Ovary (tissue), 9 donors: ENCODE measurements around the gene DUT. TPM values are rescaled to one million over a fixed set of nuclear protein-coding genes. Genes with fewer than 3 reads are reported as not detected.

Source experiments
- DNase-seq, 5 donors: peaks; one replicate each; pipeline ENCODE4 v3.0.0-alpha.2; 2019 to 2020
- H3K27ac ChIP-seq, 2 donors: fragments of 200-600 bp; one replicate each; pipeline versions ENCODE4 v1.5.1 to v1.8.0; 2019 to 2022
- H3K27me3 ChIP-seq: fragments of 200-600 bp; one replicate; pipeline ENCODE4 v1.8.0; 2022
- H3K36me3 ChIP-seq: fragments of 200-600 bp; sonication (generic); one replicate; pipeline ENCODE4 v1.5.1; 2019
- H3K4me1 ChIP-seq: one replicate; pipeline ENCODE4 v1.8.1; 2013; ENCODE audit warnings: mild to moderate bottlenecking, moderate library complexity; ENCODE audit not compliant: insufficient read depth
- H3K4me3 ChIP-seq: fragments of 200-600 bp; sonication (generic); one replicate; pipeline ENCODE4 v1.5.1; 2017
- H3K9me3 ChIP-seq, 2 donors: fragments of 200-600 bp in 1 of 2; sonication (generic) in 1 of 2; one replicate each; pipeline versions ENCODE4 v1.5.1 to v1.8.1; 2013 to 2019; ENCODE audit warnings: mild to moderate bottlenecking in 1 of 2, moderate library complexity in 1 of 2
- CTCF ChIP-seq, 3 donors: fragments of 450-650 bp in 2 of 3; fragments of 200-600 bp in 1 of 3; IDR thresholded peaks; one replicate each; pipeline versions ENCODE4 v1.5.1 to v1.8.0; 2016 to 2022; ENCODE audit warnings: antibody characterized with exemption in 3 of 3, mild to moderate bottlenecking in 1 of 3
- EP300 ChIP-seq: sonication (generic); formaldehyde crosslinking; IDR thresholded peaks from one replicate; pipeline ENCODE4 v1.6.1; 2017; ENCODE audit warnings: antibody characterized with exemption
- POLR2A ChIP-seq: fragments of 450-650 bp; IDR thresholded peaks from one replicate; pipeline ENCODE4 v1.6.1; 2017; ENCODE audit warnings: antibody characterized with exemption, mild to moderate bottlenecking, moderate library complexity
- WGBS, 3 donors: extraction: QIAGEN DNeasy Blood & Tissue Kit in 1 of 3; methylation state at CpG; one replicate each; pipeline versions ENCODE4 v1.1.5 to v1.1.7; 2013 to 2017; 5-methylcytosine and 5-hydroxymethylcytosine counted together
- intact Hi-C, 4 donors: fragments of 100-400 bp; cut with DNase I; formaldehyde crosslinking; loops; one replicate each; pipeline versions ENCODE4 v1.11.0 to v1.15.1; 2022 to 2023
- polyA plus RNA-seq, 2 donors: library from polyadenylated mRNA; stranded (reverse); fragments of 200-250 nt in 1 of 2; fragments of 350-450 nt in 1 of 2; fragmentation: Illumina TruSeq in 1 of 2; extraction: RNeasy Lipid Tissue Mini Kit (QIAGEN cat#74804) in 1 of 2; gene quantifications; one replicate each; pipeline ENCODE4 v1.2.3, GENCODE V29; 2013 to 2014
- total RNA-seq, 7 donors: library from RNA; depleted of rRNA in 2 of 7; stranded (reverse); fragments of >200 nt in 2 of 7; fragmentation: NEBNext Ultra II Directional in 3 of 7; extraction: Animal tissue kit (Norgen Biotek cat#: 25700) in 3 of 7; gene quantifications; one replicate each; pipeline versions ENCODE4 v1.1.0 to v1.2.4, GENCODE V29; 2016 to 2023
- donor health status: DM: no; HTN: no; CAD: no; lungs with moderate emphysema.
- donor health status: DM: no; HTN: no; CAD: no.
- donor health status: Bipolar disorder and iron deficiency.
- donor health status: DM: yes; HTN: yes; CAD: no.
- donor health status: DM: no; HTN: no; CAD: no.
- donor health status: DM: yes; HTN: yes; CAD: no.

Gene DUT
- total and polyA plus RNA-seq, 9 donors: 63.1 to 131 (median 84.1) TPM

DNA sequence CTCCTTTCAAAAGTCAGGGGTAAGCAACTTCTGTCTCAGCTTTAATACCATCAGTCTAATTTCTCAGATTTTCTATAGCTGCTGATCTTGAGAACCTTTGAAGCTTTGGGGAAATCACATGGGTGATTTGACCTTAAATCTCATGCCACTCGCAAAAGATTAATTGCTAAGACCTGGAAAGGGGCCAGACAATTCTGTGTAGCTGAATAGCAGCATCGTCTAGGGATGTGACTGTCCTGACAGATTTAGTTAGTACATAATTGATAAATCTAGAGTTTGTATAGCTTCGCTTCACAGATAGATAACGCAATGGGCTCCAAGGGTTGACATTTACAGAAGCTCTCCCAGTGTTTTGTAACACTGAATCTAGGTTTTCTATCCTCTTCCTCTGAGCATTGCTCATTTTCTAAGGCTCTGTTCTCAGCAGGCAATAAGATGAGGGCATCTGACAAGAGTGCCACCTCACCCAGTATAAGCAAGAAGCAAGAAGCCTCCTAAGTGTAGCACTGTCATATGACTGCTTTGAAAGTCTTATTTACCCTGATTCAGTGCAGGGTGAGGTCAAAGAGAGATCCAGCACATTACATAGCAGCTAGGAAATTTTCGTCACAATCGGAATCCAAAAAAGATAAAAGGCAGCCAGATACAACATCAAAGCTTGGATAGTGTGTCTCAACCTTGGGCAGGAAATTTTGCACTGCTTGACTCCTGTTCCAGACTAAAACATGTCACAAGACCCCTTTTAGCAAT is 47.7 kb upstream of the DUT start:
- no peaks in the 10 kb centered on the region for H3K27me3 ChIP-seq
- intact Hi-C loops: loop anchor here in 1 of 4 donors (10.0 kb wide), 1 partner anchor 289 kb away; no protein-coding TSS in a partner anchor
- H3K9me3 ChIP-seq: no peaks in the 10 kb centered on the region
- H3K4me3 ChIP-seq: no peak overlapping the region
- H3K4me1 ChIP-seq: peaks cover 3% of the 10 kb centered on the region
- no peak overlapping the region for H3K27ac ChIP-seq
- no peaks in the 10 kb centered on the region for H3K36me3 ChIP-seq
- 45 to 55% (median 52%) methylated on average over 6 of the region's 6 CpGs for WGBS, 3 donors
- no peak for TF ChIP-seq EP300
- no peak for TF ChIP-seq CTCF (IDR thresholded peaks at IDR 0.05)
- no peak for TF ChIP-seq POLR2A
- DNase-seq: peak in 1 of 5 donors; percentile 13

DNA sequence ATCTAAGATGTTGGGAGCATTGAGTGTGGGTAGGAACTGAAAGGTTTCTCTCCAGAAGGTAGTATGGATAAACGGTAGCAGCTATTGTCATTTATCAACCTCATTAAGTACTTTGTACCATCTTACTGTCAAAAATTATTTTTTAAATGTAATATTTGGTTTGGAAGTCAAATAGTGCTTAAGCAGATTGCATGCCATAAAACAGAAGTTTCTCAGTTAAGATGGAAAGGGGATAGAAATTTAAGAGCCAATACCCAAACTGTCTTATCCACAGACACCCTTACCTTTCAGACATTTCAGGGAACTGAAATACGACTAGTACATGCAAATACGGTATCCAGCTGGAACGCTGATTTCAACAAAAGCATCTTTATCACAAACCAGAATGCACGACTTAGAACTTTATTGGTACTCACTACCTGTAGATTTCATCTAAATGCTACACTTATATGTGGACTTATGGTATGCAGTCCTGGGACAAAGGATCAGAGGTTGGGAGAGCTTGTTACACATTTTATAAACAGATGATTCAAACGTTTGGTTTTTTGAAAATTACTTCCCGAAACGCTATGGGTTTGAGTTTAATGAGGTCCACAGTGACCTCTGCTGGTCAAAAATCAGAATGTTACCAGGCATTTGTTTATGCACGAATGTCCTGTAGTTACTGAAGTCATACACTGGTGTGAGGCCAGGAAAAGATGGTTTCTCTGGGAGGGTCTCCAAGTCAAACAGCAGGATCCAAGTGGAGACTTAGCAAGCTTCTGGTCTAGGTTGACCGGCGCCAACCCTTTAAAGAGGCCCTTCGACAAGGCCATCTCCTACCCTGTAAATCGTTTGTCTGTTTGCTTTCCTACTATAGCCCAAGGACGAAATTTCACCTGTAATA is 45.7 kb upstream of the DUT start:
- Histone ChIP-seq H3K4me1 (peaks cover 3% of the 10 kb centered on the region), H3K4me3 (peak overlapping the region; percentile 15), H3K27me3 (no peaks in the 10 kb centered on the region), H3K36me3 (no peaks in the 10 kb centered on the region), H3K9me3 (no peaks in the 10 kb centered on the region), H3K27ac (no peak overlapping the region)
- 8 to 11% (median 10%) methylated on average over 14 of the region's 14 CpGs for WGBS, 3 donors
- intact Hi-C loops: loop anchor here in 1 of 4 donors (10.0 kb wide), 1 partner anchor 291 kb away; no protein-coding TSS in a partner anchor
- peak in 4 of 5 donors; percentile 23 to 65 (median 42) for DNase-seq
- no peak for TF ChIP-seq POLR2A
- no peak for TF ChIP-seq EP300
- TF ChIP-seq CTCF (IDR thresholded peaks at IDR 0.05): peak; percentile 30 to 75 (median 41)

GRCh38 chr15:48289628-48290027 is 41.6 kb upstream of the DUT start:
- peaks cover 3% of the 10 kb centered on the region for H3K4me1 ChIP-seq
- no peak overlapping the region for H3K27ac ChIP-seq
- no peak overlapping the region for H3K4me3 ChIP-seq
- TF ChIP-seq POLR2A (no peak), CTCF (IDR thresholded peaks at IDR 0.05) (no peak), EP300 (no peak)
- 54 to 82% (median 77%) methylated on average over 2 of the region's 2 CpGs for WGBS, 3 donors
- intact Hi-C loops: loop anchor here in 1 of 4 donors (10.0 kb wide), 1 partner anchor 295 kb away; no protein-coding TSS in a partner anchor
- no peaks in the 10 kb centered on the region for H3K27me3 ChIP-seq
- H3K36me3 ChIP-seq: no peaks in the 10 kb centered on the region
- H3K9me3 ChIP-seq: no peaks in the 10 kb centered on the region
- no peak for DNase-seq

GRCh38 chr15:48292458-48292857 is 38.8 kb upstream of the DUT start:
- Histone ChIP-seq H3K27ac (no peak overlapping the region), H3K9me3 (no peaks in the 10 kb centered on the region), H3K36me3 (no peaks in the 10 kb centered on the region), H3K27me3 (no peaks in the 10 kb centered on the region), H3K4me3 (no peak overlapping the region), H3K4me1 (no peaks in the 10 kb centered on the region)
- intact Hi-C loops: no loop called here
- no peak for DNase-seq
- WGBS, 3 donors: 94 to 98% (median 97%) methylated on average over 4 of the region's 4 CpGs
- TF ChIP-seq POLR2A (no peak), CTCF (IDR thresholded peaks at IDR 0.05) (no peak), EP300 (no peak)
